Glomerular endothelial cell (primary cell): ENCODE measurements around the gene PLG. TPM values are rescaled to one million over a fixed set of nuclear protein-coding genes. Genes with fewer than 3 reads are reported as not detected.

Experiments used
- total RNA-seq: library from RNA; depleted of rRNA; stranded (reverse); fragments of >200 nt; gene quantifications from 2 replicates; pipeline ENCODE4 v1.2.3, GENCODE V29; 2015

PLG gene
- total RNA-seq, 1 donor from 2014 or later = not detected

Other genes with a start within 250 kb of the PLG start
- not detected in 2 replicates for gene LPA, start 38.0 kb upstream of the PLG start, total RNA-seq